Stimulated activated CD8-positive, alpha-beta memory T cell treated with anti-CD3 and anti-CD28 coated beads, Interleukin-7, amount 100 ng/mL, for 4 hours (primary cell): ENCODE data around the gene EXOC7.
"Not testable (repeated sequence)": the region's sequence is repeated elsewhere in the genome, so short reads cannot be mapped to it uniquely, and the experiment has no call there.

Experiments
- DNase-seq, 2 donors: peaks; one replicate each; pipeline ENCODE4 v3.0.0-alpha.2; 2020; ENCODE audit warnings: low read depth in 2 of 2

Gene EXOC7

GRCh38 chr17:76074390-76075363, 28.9 kb downstream of the EXOC7 start, which contains the start of gene GALR2:
TSS of gene GALR2 (plus strand) at chr17:76074781. CDS start at chr17:76074884, 103 bp downstream.
- DNase-seq, result no peak

- peak; percentile 71 to 81 for DNase-seq
Measured at GRCh38 chr17:76072148-76072858, 31.3 kb downstream of the EXOC7 start, which contains the start of gene SRP68. TSS of gene SRP68 (minus strand) at chr17:76072517. CDS start at chr17:76072491, 26 bp downstream.

- no peak for DNase-seq
Measured at GRCh38 chr17:76071531-76072147, 31.9 kb downstream of the EXOC7 start.

- DNase-seq, result no peak
Measured at GRCh38 chr17:76065775-76066174, 37.8 kb downstream of the EXOC7 start.

- DNase-seq, result peak in 1 of 2 donors; percentile 29
Measured at GRCh38 chr17:76063875-76064546, 39.6 kb downstream of the EXOC7 start.

GRCh38 chr17:76058264-76058663, 45.3 kb downstream of the EXOC7 start:
- DNase-seq, result not testable (repeated sequence)

GRCh38 chr17:76056882-76057281, 46.7 kb downstream of the EXOC7 start:
- no peak for DNase-seq

GRCh38 chr17:76054112-76054476, 49.5 kb downstream of the EXOC7 start:
- no peak for DNase-seq

GRCh38 chr17:76053246-76054111, 50.1 kb downstream of the EXOC7 start:
- DNase-seq, result no peak

GRCh38 chr17:76051561-76051960, 52.0 kb downstream of the EXOC7 start:
- DNase-seq, result no peak

- no peak for DNase-seq
Measured at GRCh38 chr17:76050538-76051467, 52.8 kb downstream of the EXOC7 start.

GRCh38 chr17:76049836-76050537, 53.6 kb downstream of the EXOC7 start:
- DNase-seq, result no peak

- DNase-seq, result no peak
Measured at GRCh38 chr17:76049239-76049638, 54.3 kb downstream of the EXOC7 start.

- no peak for DNase-seq
Measured at GRCh38 chr17:76048711-76049110, 54.9 kb downstream of the EXOC7 start.

GRCh38 chr17:76048025-76048605, 55.5 kb downstream of the EXOC7 start:
- DNase-seq, result no peak

- DNase-seq, result no peak
Measured at GRCh38 chr17:76046064-76046463, 57.5 kb downstream of the EXOC7 start.

- not testable (repeated sequence) for DNase-seq
Measured at GRCh38 chr17:76044475-76045007, 59.0 kb downstream of the EXOC7 start.

- not testable (repeated sequence) for DNase-seq
Measured at GRCh38 chr17:76042868-76043267, 60.7 kb downstream of the EXOC7 start.
